Epithelial cell of proximal tubule (primary cell): ENCODE measurements around the gene KPNB1. TPM values are rescaled to one million over a fixed set of nuclear protein-coding genes. Genes with fewer than 3 reads are reported as not detected.

Experiments
- DNase-seq: peaks from one replicate; pipeline ENCODE4 v3.0.0-alpha.2; 2011; ENCODE audit warnings: low read depth
- H3K4me3 ChIP-seq: 2 replicates; pipeline ENCODE4 v1.5.1; 2011; ENCODE audit warnings: low read depth, mild to moderate bottlenecking, low read length
- CTCF ChIP-seq: conservative IDR thresholded peaks from 2 replicates; pipeline ENCODE4 v1.5.1; 2012; ENCODE audit warnings: low read depth, mild to moderate bottlenecking, low read length
- total RNA-seq: library from RNA; depleted of rRNA; stranded (reverse); fragments of >200 nt; gene quantifications from 2 replicates; pipeline ENCODE4 v1.2.3, GENCODE V29; 2015

KPNB1 gene
- total RNA-seq, 1 donor from 2014 or later: 392 TPM

- H3K4me3 ChIP-seq: no peak overlapping the region
- no peak for DNase-seq
- no peak for TF ChIP-seq CTCF
Measured at GRCh38 chr17:47702391-47702995, 52.8 kb downstream of the KPNB1 start.

DNA sequence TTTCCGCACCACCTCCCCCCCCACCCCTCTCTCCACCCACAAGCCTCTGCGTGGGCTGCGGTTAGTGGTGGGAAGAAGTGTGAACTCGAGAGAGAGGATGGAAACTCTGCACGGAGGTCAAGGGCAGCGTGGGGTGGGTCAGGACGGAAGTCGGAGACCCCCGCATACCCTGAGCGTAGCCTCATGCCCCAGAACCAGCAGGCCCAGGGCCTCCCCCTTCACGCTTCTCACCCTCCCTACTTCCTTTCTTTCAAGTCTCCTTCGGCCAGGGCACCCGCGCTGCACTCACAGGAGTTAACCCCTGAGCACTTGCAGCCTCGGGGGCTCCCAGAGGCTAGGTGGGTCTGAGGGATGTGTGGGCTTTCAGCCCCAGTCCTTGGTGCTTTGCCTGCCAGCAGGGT is 53.5 kb downstream of the KPNB1 start:
- no peak for DNase-seq
- no peak for TF ChIP-seq CTCF
- no peak overlapping the region for H3K4me3 ChIP-seq

DNA sequence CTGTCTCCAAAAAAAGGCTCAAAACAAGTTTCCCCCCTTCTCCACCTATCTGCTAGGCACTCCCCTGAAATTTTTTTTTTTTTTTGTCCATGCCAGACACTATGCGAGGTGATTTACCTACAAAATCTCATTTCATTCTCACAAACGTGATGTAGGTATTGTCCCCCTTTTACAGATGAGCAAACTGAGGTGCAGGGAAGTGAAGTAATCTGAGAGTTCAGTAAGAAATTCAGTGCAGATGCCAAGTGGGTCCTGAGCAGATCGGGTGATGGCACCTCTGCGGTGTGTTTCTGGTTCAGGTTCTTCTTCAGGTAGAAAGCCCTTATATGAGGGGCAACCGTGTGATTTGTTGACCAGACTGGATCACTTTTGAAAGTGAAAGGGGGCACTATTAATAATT is 54.0 kb downstream of the KPNB1 start:
- no peak overlapping the region for H3K4me3 ChIP-seq
- DNase-seq: no peak
- TF ChIP-seq CTCF: no peak

DNA sequence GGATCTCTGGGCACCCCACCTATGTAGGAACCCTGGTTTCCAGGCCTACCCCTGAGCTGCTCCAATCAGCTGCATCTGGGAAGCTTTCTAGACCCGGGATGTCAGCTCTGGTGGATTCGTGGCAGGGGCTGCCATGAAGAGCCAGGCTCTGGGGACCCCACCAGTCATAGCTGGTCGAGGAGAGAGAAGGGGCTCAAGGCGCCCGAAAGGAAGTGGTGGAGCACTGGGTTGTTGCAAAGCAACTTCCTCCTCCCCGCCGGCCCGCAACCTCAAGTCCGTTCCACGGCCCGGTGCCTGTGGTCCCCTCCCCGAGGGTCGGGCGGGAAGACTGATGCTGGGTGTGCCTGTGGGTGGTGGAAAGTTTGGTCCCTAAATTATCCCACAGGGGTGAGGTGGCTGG is 54.4 kb downstream of the KPNB1 start:
- TF ChIP-seq CTCF: no peak
- DNase-seq: no peak
- no peak overlapping the region for H3K4me3 ChIP-seq

DNA sequence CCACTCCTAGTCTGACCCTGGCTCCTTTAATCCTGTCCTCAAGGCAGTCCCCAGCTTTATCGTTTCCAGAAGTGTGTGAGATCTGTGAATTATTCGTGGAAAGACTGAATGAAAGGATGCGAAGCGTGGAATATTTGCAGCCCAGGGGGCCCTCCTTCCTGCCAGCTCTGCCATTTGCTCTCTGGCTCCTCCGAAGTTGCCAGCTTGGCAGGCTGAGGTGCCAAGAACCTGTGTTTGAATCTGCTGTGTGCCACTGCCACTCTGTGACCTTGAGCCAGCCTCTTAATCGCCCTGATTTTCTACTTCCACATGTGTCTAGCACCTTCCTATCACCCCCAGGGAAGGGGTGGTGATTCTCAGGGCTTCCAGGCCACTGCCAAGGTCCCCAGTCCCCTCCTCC is 55.0 kb downstream of the KPNB1 start:
- no peak for TF ChIP-seq CTCF
- no peak overlapping the region for H3K4me3 ChIP-seq
- no peak for DNase-seq

DNA sequence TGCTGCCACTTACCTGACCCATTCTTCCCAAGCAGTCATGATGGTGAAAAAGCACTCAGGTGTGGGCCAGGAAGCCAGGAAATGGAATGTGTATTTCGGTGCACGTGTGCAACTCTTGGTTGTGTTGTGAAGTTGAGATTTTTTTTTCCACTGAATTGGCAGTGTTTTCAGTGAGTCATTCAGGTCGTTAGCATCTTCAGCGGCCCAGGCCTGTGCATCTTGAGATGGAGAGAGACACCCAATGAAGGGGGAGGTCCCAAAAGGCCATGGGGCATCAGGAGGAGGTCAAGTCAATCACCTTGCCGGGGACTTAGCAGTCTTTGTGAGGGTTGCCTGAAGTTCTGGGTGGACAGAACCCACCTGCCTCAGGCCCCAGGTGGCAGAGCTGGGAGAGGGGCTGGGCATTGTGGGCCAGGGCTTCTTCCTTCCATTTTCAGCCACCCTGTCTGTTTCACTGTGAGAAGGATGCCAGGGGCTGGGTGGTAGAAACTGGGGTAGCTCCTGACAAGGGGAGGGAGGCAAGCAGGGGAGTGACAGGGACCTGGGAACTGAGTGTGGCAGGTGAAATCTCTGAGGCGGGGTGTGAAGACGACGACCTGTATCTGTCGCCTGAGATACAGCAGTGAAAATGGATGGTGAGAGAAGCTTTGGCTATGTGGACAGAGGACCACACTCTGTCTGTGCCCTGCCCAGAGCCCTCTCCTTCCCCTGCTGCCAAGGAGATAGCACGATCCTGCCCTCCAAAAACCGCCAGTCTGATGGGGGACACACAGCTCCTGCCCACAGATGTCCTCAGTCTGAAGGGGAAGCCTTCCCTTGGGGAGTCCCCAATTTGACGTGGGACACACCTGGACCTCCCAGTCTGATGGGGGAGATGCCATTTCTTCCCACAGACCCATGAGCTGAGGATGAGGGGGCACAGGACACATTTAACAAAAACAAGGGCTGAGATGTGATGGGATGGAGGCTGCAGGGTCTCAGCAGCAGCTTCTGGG is 56.1 kb downstream of the KPNB1 start:
- no peak overlapping the region for H3K4me3 ChIP-seq
- no peak for TF ChIP-seq CTCF
- DNase-seq: no peak
